Stimulated activated CD8-positive, alpha-beta memory T cell treated with anti-CD3 and anti-CD28 coated beads, Interleukin-12 subunit alpha, Interleukin-12 subunit beta, amount 100 ng/mL, for 1 hour (primary cell): ENCODE data around the gene NHP2.
"Not testable (repeated sequence)": the region's sequence is repeated elsewhere in the genome, so short reads cannot be mapped to it uniquely, and the experiment has no call there.

Source experiments
- DNase-seq: peaks from one replicate; pipeline ENCODE4 v3.0.0-alpha.2; 2020; ENCODE audit warnings: low read depth

Gene NHP2

GRCh38 chr5:178153530-178154340 lies at the start of gene NHP2:
NHP2 (minus strand) TSS chr5:178153885; CDS start chr5:178153817, 68 bp downstream.
- peak; percentile 97 for DNase-seq

- no peak for DNase-seq
Measured at GRCh38 chr5:178202541-178202940, 48.9 kb upstream of the NHP2 start.

- no peak for DNase-seq
Measured at GRCh38 chr5:178201927-178202235, 48.2 kb upstream of the NHP2 start.

GRCh38 chr5:178201221-178201926 lies 47.7 kb upstream of the NHP2 start:
- DNase-seq, result no peak

GRCh38 chr5:178199581-178200434 lies 46.1 kb upstream of the NHP2 start:
- DNase-seq, result no peak

- DNase-seq, result no peak
Measured at GRCh38 chr5:178198706-178199105, 45.0 kb upstream of the NHP2 start.

- DNase-seq, result not testable (repeated sequence)
Measured at GRCh38 chr5:178198151-178198550, 44.5 kb upstream of the NHP2 start.

GRCh38 chr5:178196986-178197385 lies 43.3 kb upstream of the NHP2 start:
- DNase-seq, result no peak

GRCh38 chr5:178196281-178196812 lies 42.7 kb upstream of the NHP2 start:
- no peak for DNase-seq

GRCh38 chr5:178194026-178194425 lies 40.3 kb upstream of the NHP2 start:
- no peak for DNase-seq

GRCh38 chr5:178193251-178193809 lies 39.6 kb upstream of the NHP2 start:
- no peak for DNase-seq

- no peak for DNase-seq
Measured at GRCh38 chr5:178192787-178193186, 39.1 kb upstream of the NHP2 start.

- no peak for DNase-seq
Measured at GRCh38 chr5:178192244-178192643, 38.6 kb upstream of the NHP2 start.

- no peak for DNase-seq
Measured at GRCh38 chr5:178191661-178192060, 38.0 kb upstream of the NHP2 start.

GRCh38 chr5:178189433-178189832 lies 35.7 kb upstream of the NHP2 start:
- DNase-seq, result no peak

GRCh38 chr5:178187014-178187413 lies 33.3 kb upstream of the NHP2 start, which contains the start of gene GMCL2:
GMCL2 (minus strand) TSS chr5:178187371; CDS start chr5:178187299, 72 bp downstream.
- DNase-seq, result no peak

- no peak for DNase-seq
Measured at GRCh38 chr5:178186427-178186826, 32.7 kb upstream of the NHP2 start.

- no peak for DNase-seq
Measured at GRCh38 chr5:178182158-178182876, 28.6 kb upstream of the NHP2 start.

GRCh38 chr5:178180141-178180863 lies 26.6 kb upstream of the NHP2 start:
- DNase-seq, result no peak

GRCh38 chr5:178177569-178177968 lies 23.9 kb upstream of the NHP2 start:
- no peak for DNase-seq

- no peak for DNase-seq
Measured at GRCh38 chr5:178176791-178177190, 23.1 kb upstream of the NHP2 start.
